Hematopoietic multipotent progenitor cell treated with erythropoietin and hydrocortisone succinate and interleukin-3 and kit ligand, for 17 days (in vitro differentiated cells): Measurements from ENCODE around the gene PAIP1.
"Not testable (repeated sequence)": the region's sequence is repeated elsewhere in the genome, so short reads cannot be mapped to it uniquely, and the experiment has no call there.

ENCODE experiments used
- DNase-seq: peaks from one replicate; pipeline ENCODE4 v3.0.0-alpha.2; 2015; ENCODE audit warnings: low spot score

The PAIP1 gene

GRCh38 chr5:43514816-43515677, 41.8 kb downstream of the PAIP1 start, which contains the start of gene C5orf34:
C5orf34 (minus strand) TSS chr5:43515148; CDS start chr5:43509339, 5,809 bp downstream.
- DNase-seq, result peak; percentile 96

- no peak for DNase-seq
Measured at GRCh38 chr5:43514471-43514815, 42.4 kb downstream of the PAIP1 start.

- DNase-seq, result peak; percentile 14
Measured at GRCh38 chr5:43514025-43514424, 42.9 kb downstream of the PAIP1 start.

- not testable (repeated sequence) for DNase-seq
Measured at GRCh38 chr5:43511062-43511461, 45.8 kb downstream of the PAIP1 start.

GRCh38 chr5:43498581-43498980, 58.3 kb downstream of the PAIP1 start:
- DNase-seq, result no peak

- DNase-seq, result no peak
Measured at GRCh38 chr5:43497311-43498104, 59.4 kb downstream of the PAIP1 start.

- no peak for DNase-seq
Measured at GRCh38 chr5:43491326-43491725, 65.6 kb downstream of the PAIP1 start.

- DNase-seq, result no peak
Measured at GRCh38 chr5:43486353-43486752, 70.5 kb downstream of the PAIP1 start.

- DNase-seq, result no peak
Measured at GRCh38 chr5:43485406-43485805, 71.5 kb downstream of the PAIP1 start.

- peak; percentile 89 for DNase-seq
Measured at GRCh38 chr5:43484106-43484849, 72.6 kb downstream of the PAIP1 start.

GRCh38 chr5:43483298-43484105, 73.4 kb downstream of the PAIP1 start, which contains the start of gene TMEM267:
TMEM267 (minus strand) TSS chr5:43483865; CDS start chr5:43453969, 29,896 bp downstream.
- DNase-seq, result peak; percentile 91

GRCh38 chr5:43482490-43483297, 74.2 kb downstream of the PAIP1 start:
- no peak for DNase-seq
